HUDEP-2 (cell line): ENCODE measurements around the gene PPP1R36.
A peak's percentile ranks its signal among the peaks of the same experiment; 100 is the strongest.
"Not testable (repeated sequence)": the region's sequence is repeated elsewhere in the genome, so short reads cannot be mapped to it uniquely, and the experiment has no call there.

Source experiments
- DNase-seq, 76 experiments: peaks; one replicate each; lab custom pipeline; 2025; ENCODE audit not compliant: unreplicated experiment in 76 of 76; lab: John Stamatoyannopoulos, UW

Gene PPP1R36

GRCh38 chr14:64517667-64518066 is 32.1 kb upstream of the PPP1R36 start:
- not testable (repeated sequence) for DNase-seq

GRCh38 chr14:64518229-64518628 is 31.5 kb upstream of the PPP1R36 start:
- DNase-seq, result no peak

- no peak for DNase-seq
Measured at GRCh38 chr14:64520699-64521098, 29.1 kb upstream of the PPP1R36 start.

GRCh38 chr14:64522591-64523355 is 27.0 kb upstream of the PPP1R36 start:
- no peak for DNase-seq

GRCh38 chr14:64525354-64525753 is 24.4 kb upstream of the PPP1R36 start:
- DNase-seq, result no peak

GRCh38 chr14:64531567-64531966 is 18.2 kb upstream of the PPP1R36 start:
- no peak for DNase-seq

- no peak for DNase-seq
Measured at GRCh38 chr14:64536488-64537245, 13.1 kb upstream of the PPP1R36 start.

- peak; percentile 45 to 100 (median 98) for DNase-seq
Measured at GRCh38 chr14:64540208-64541202, 9.3 kb upstream of the PPP1R36 start, which contains the start of gene HSPA2. Gene HSPA2, plus strand, starts transcription at chr14:64540741. Its CDS starts 109 bp downstream, at chr14:64540850.

- DNase-seq, result no peak
Measured at GRCh38 chr14:64541261-64541971, 8.3 kb upstream of the PPP1R36 start.

GRCh38 chr14:64541972-64542835 is 7.6 kb upstream of the PPP1R36 start:
- DNase-seq, result peak in 2 of 76 experiments; percentile 2 to 5

GRCh38 chr14:64542836-64543201 is 6.9 kb upstream of the PPP1R36 start:
- no peak for DNase-seq

GRCh38 chr14:64544607-64545312 is 5.0 kb upstream of the PPP1R36 start:
- DNase-seq, result no peak

- DNase-seq, result no peak
Measured at GRCh38 chr14:64549016-64549415, 745 bp upstream of the PPP1R36 start.

GRCh38 chr14:64550621-64551333 is 1.0 kb downstream of the PPP1R36 start:
- no peak for DNase-seq

- DNase-seq, result no peak
Measured at GRCh38 chr14:64554556-64554955, 4.8 kb downstream of the PPP1R36 start.

GRCh38 chr14:64556526-64556925 is 6.8 kb downstream of the PPP1R36 start:
- DNase-seq, result no peak

- DNase-seq, result not testable (repeated sequence)
Measured at GRCh38 chr14:64558216-64558615, 8.5 kb downstream of the PPP1R36 start.

GRCh38 chr14:64561631-64562030 is 11.9 kb downstream of the PPP1R36 start:
- DNase-seq, result no peak
